Stimulated activated CD8-positive, alpha-beta memory T cell treated with anti-CD3 and anti-CD28 coated beads, Interleukin-4, amount 100 ng/mL, for 48 hours (primary cell): ENCODE results near the gene LACRT.
A peak's percentile ranks its signal among the peaks of the same experiment; 100 is the strongest.

Source experiments
- DNase-seq: peaks from one replicate; pipeline ENCODE4 v3.0.0-alpha.2; 2020

Gene LACRT

GRCh38 chr12:54631988-54632728 is 2.5 kb downstream of the LACRT start:
- DNase-seq = no peak

- DNase-seq = no peak
Measured at GRCh38 chr12:54631551-54631950, 3.1 kb downstream of the LACRT start.

GRCh38 chr12:54629925-54630324 is 4.8 kb downstream of the LACRT start:
- DNase-seq = no peak

GRCh38 chr12:54628186-54628846 is 6.4 kb downstream of the LACRT start:
- no peak for DNase-seq

GRCh38 chr12:54627304-54627703 is 7.4 kb downstream of the LACRT start:
- DNase-seq = no peak

- DNase-seq = no peak
Measured at GRCh38 chr12:54625598-54625997, 9.1 kb downstream of the LACRT start.

GRCh38 chr12:54624315-54625279 is 10.1 kb downstream of the LACRT start:
- DNase-seq = no peak

- no peak for DNase-seq
Measured at GRCh38 chr12:54622463-54623183, 12.1 kb downstream of the LACRT start.

GRCh38 chr12:54616933-54617680 is 17.6 kb downstream of the LACRT start:
- no peak for DNase-seq

GRCh38 chr12:54612225-54612750 is 22.4 kb downstream of the LACRT start:
- DNase-seq = no peak

- DNase-seq = no peak
Measured at GRCh38 chr12:54611715-54612149, 23.0 kb downstream of the LACRT start.

GRCh38 chr12:54608769-54609168 is 25.9 kb downstream of the LACRT start:
- DNase-seq = no peak

GRCh38 chr12:54608156-54608555 is 26.5 kb downstream of the LACRT start:
- DNase-seq = no peak

- DNase-seq = no peak
Measured at GRCh38 chr12:54606556-54606955, 28.1 kb downstream of the LACRT start.

- no peak for DNase-seq
Measured at GRCh38 chr12:54605138-54605970, 29.3 kb downstream of the LACRT start.

GRCh38 chr12:54604436-54604835 is 30.3 kb downstream of the LACRT start:
- DNase-seq = no peak

- DNase-seq = peak; percentile 17
Measured at GRCh38 chr12:54603872-54604271, 30.8 kb downstream of the LACRT start.

- DNase-seq = peak; percentile 77
Measured at GRCh38 chr12:54603173-54603814, 31.4 kb downstream of the LACRT start.

- no peak for DNase-seq
Measured at GRCh38 chr12:54602661-54603060, 32.0 kb downstream of the LACRT start.

GRCh38 chr12:54601841-54602240 is 32.9 kb downstream of the LACRT start:
- DNase-seq = peak; percentile 20
